Neural cell (in vitro differentiated cells): ENCODE data around the gene NPTN. TPM values are rescaled to one million over a fixed set of nuclear protein-coding genes. Genes with fewer than 3 reads are reported as not detected.

Source experiments
- H2AFZ ChIP-seq: fragments of 200-600, 300-800 bp; sonication (generic), shearing (Covaris generic); 2 replicates; pipeline ENCODE4 v1.6.0; 2014; ENCODE audit warnings: low read depth, mild to moderate bottlenecking, antibody characterized with exemption, low read length, moderate library complexity
- H3F3A ChIP-seq: fragments of 200-600 bp; shearing (Covaris generic); 2 replicates; pipeline ENCODE4 v1.6.1; 2016; ENCODE audit warnings: mild to moderate bottlenecking, moderate library complexity, mixed read lengths, antibody characterized with exemption, low read length; ENCODE audit not compliant: insufficient read depth, poor library complexity, severe bottlenecking
- H3K27ac ChIP-seq: fragments of 200-600, 300-800 bp; sonication (generic), shearing (Covaris generic); 2 replicates; pipeline ENCODE4 v1.5.1; 2014; ENCODE audit warnings: mild to moderate bottlenecking, low read length, moderate library complexity
- H3K27me3 ChIP-seq: fragments of 300-800, 200-600 bp; sonication (generic), shearing (Covaris generic); 2 replicates; pipeline ENCODE4 v1.6.0; 2014; ENCODE audit warnings: mild to moderate bottlenecking, low read depth, low read length, moderate library complexity; ENCODE audit not compliant: insufficient read depth
- H3K36me3 ChIP-seq: fragments of 300-800, 200-600 bp; sonication (generic), shearing (Covaris generic); 2 replicates; pipeline ENCODE4 v1.5.1; 2014; ENCODE audit warnings: mild to moderate bottlenecking, antibody characterized with exemption, low read length, moderate library complexity; ENCODE audit not compliant: insufficient read depth
- H3K4me2 ChIP-seq: fragments of 300-800, 200-600 bp; sonication (generic), shearing (Covaris generic); 2 replicates; pipeline ENCODE4 v1.6.0; 2014; ENCODE audit warnings: mild to moderate bottlenecking, low read length
- H3K4me3 ChIP-seq: fragments of 300-800, 200-600 bp; sonication (generic), shearing (Covaris generic); 2 replicates; pipeline ENCODE4 v1.5.1; 2014; ENCODE audit warnings: mild to moderate bottlenecking, low read length, moderate library complexity
- H3K79me2 ChIP-seq: fragments of 200-600 bp; shearing (Covaris generic); replicated peaks from 2 replicates; pipeline ENCODE4 v1.6.0; 2014; ENCODE audit warnings: mild to moderate bottlenecking, low read length, moderate library complexity; ENCODE audit not compliant: insufficient read depth
- H3K9ac ChIP-seq: fragments of 300-800, 200-600 bp; sonication (generic), shearing (Covaris generic); 2 replicates; pipeline ENCODE4 v1.6.1; 2016; ENCODE audit warnings: mild to moderate bottlenecking, low read length, mixed read lengths
- H3K9me2 ChIP-seq: fragments of 200-600 bp; shearing (Covaris generic); 2 replicates; pipeline ENCODE4 v1.6.1; 2016; ENCODE audit warnings: mild to moderate bottlenecking, low read length, mixed read lengths; ENCODE audit not compliant: insufficient read depth
- H3K9me3 ChIP-seq: fragments of 200-600, 300-800 bp; sonication (generic), shearing (Covaris generic); 2 replicates; pipeline ENCODE4 v1.6.1; 2016; ENCODE audit warnings: mild to moderate bottlenecking, mixed run types, low read length, moderate library complexity, mixed read lengths
- H4K20me1 ChIP-seq: fragments of 200-600 bp; shearing (Covaris generic); 2 replicates; pipeline ENCODE4 v1.6.1; 2016; ENCODE audit warnings: mild to moderate bottlenecking, mixed run types; ENCODE audit not compliant: insufficient read depth
- EP300 ChIP-seq: fragments of 450-650 bp; conservative IDR thresholded peaks from 2 replicates; pipeline ENCODE4 v1.6.1; 2014; ENCODE audit warnings: antibody characterized with exemption, mild to moderate bottlenecking, moderate library complexity; ENCODE audit not compliant: poor library complexity, severe bottlenecking
- EZH2 ChIP-seq: fragments of 200-600, 300-800 bp; shearing (Covaris generic), sonication (generic); IDR thresholded peaks from 2 replicates; pipeline ENCODE4 v1.6.1; 2014; ENCODE audit warnings: antibody characterized with exemption, low read length, borderline replicate concordance, mild to moderate bottlenecking; ENCODE audit not compliant: insufficient read depth, poor library complexity, severe bottlenecking
- MXI1 ChIP-seq: fragments of 450-650 bp; conservative IDR thresholded peaks from 2 replicates; pipeline ENCODE4 v1.6.1; 2014; ENCODE audit warnings: antibody characterized with exemption, mild to moderate bottlenecking; ENCODE audit not compliant: poor library complexity, severe bottlenecking
- POLR2AphosphoS5 ChIP-seq: IDR thresholded peaks from 2 replicates; pipeline ENCODE4 v1.6.1; 2012
- RAD21 ChIP-seq: fragments of 450-650 bp; conservative IDR thresholded peaks from 2 replicates; pipeline ENCODE4 v1.6.1; 2014; ENCODE audit warnings: antibody characterized with exemption, mild to moderate bottlenecking, moderate library complexity
- SMC3 ChIP-seq: fragments of 450-650 bp; conservative IDR thresholded peaks from 2 replicates; pipeline ENCODE4 v1.6.1; 2014; ENCODE audit warnings: antibody characterized with exemption, mild to moderate bottlenecking, moderate library complexity; ENCODE audit not compliant: poor library complexity
- TAF1 ChIP-seq: IDR thresholded peaks from 2 replicates; pipeline ENCODE4 v1.6.1; 2012; ENCODE audit warnings: low read depth
- polyA plus RNA-seq: library from polyadenylated mRNA; depleted of rRNA; stranded (reverse); fragments of >200 nt; gene quantifications from 2 replicates; pipeline ENCODE4 v1.2.3, GENCODE V29; 2014
- TF ChIP-seq, protein P1 (sequence below): IDR thresholded peaks from 2 replicates; pipeline ENCODE4 v1.6.1; 2012; ENCODE audit warnings: borderline replicate concordance
- TF ChIP-seq, protein P2 (sequence below): fragments of 450-650 bp; IDR thresholded peaks from 2 replicates; pipeline ENCODE4 v1.5.1; 2014; ENCODE audit warnings: antibody characterized with exemption, mild to moderate bottlenecking, moderate library complexity; ENCODE audit not compliant: poor library complexity, severe bottlenecking

The NPTN gene
- polyA plus RNA-seq, 1 donor from 2014 or later = 237 TPM

DNA sequence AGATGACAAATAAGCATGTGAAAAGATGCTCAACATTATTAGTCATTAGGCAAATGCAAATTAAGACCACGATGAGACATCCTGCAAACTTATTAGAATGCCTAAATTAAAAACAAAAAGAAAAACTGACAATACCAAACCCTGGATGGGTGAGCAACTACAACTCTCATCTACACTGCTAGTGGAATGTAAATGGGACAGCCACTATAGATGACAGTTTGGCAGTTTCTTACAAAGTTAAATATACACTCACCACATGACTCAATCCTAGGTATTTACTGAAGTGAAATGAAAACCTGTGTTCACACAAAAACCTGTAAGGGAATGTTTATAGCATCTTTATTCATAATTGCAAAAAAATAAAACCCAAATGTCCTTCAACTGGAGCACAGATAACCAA, 74.7 kb downstream of the NPTN start:
- TF ChIP-seq, protein P1, sequence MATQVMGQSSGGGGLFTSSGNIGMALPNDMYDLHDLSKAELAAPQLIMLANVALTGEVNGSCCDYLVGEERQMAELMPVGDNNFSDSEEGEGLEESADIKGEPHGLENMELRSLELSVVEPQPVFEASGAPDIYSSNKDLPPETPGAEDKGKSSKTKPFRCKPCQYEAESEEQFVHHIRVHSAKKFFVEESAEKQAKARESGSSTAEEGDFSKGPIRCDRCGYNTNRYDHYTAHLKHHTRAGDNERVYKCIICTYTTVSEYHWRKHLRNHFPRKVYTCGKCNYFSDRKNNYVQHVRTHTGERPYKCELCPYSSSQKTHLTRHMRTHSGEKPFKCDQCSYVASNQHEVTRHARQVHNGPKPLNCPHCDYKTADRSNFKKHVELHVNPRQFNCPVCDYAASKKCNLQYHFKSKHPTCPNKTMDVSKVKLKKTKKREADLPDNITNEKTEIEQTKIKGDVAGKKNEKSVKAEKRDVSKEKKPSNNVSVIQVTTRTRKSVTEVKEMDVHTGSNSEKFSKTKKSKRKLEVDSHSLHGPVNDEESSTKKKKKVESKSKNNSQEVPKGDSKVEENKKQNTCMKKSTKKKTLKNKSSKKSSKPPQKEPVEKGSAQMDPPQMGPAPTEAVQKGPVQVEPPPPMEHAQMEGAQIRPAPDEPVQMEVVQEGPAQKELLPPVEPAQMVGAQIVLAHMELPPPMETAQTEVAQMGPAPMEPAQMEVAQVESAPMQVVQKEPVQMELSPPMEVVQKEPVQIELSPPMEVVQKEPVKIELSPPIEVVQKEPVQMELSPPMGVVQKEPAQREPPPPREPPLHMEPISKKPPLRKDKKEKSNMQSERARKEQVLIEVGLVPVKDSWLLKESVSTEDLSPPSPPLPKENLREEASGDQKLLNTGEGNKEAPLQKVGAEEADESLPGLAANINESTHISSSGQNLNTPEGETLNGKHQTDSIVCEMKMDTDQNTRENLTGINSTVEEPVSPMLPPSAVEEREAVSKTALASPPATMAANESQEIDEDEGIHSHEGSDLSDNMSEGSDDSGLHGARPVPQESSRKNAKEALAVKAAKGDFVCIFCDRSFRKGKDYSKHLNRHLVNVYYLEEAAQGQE = no peak
- TF ChIP-seq POLR2AphosphoS5 (no peak), SMC3 (no peak), EP300 (no peak), MXI1 (no peak), EZH2 (no peak), TAF1 (no peak), RAD21 (no peak)
- TF ChIP-seq, protein P2, sequence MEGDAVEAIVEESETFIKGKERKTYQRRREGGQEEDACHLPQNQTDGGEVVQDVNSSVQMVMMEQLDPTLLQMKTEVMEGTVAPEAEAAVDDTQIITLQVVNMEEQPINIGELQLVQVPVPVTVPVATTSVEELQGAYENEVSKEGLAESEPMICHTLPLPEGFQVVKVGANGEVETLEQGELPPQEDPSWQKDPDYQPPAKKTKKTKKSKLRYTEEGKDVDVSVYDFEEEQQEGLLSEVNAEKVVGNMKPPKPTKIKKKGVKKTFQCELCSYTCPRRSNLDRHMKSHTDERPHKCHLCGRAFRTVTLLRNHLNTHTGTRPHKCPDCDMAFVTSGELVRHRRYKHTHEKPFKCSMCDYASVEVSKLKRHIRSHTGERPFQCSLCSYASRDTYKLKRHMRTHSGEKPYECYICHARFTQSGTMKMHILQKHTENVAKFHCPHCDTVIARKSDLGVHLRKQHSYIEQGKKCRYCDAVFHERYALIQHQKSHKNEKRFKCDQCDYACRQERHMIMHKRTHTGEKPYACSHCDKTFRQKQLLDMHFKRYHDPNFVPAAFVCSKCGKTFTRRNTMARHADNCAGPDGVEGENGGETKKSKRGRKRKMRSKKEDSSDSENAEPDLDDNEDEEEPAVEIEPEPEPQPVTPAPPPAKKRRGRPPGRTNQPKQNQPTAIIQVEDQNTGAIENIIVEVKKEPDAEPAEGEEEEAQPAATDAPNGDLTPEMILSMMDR = no peak
- no peak overlapping the region for H3K9ac ChIP-seq
- H4K20me1 ChIP-seq = no peaks in the 10 kb centered on the region
- H3K79me2 ChIP-seq = no peaks in the 10 kb centered on the region
- H3K36me3 ChIP-seq = no peaks in the 10 kb centered on the region
- H3K4me2 ChIP-seq = no peak overlapping the region
- H3K27ac ChIP-seq = no peak overlapping the region
- no peaks in the 10 kb centered on the region for H3K9me2 ChIP-seq
- no peaks in the 10 kb centered on the region for H3F3A ChIP-seq
- H3K9me3 ChIP-seq = no peaks in the 10 kb centered on the region
- H2AFZ ChIP-seq = no peak overlapping the region
- no peaks in the 10 kb centered on the region for H3K27me3 ChIP-seq
- H3K4me3 ChIP-seq = no peak overlapping the region

DNA sequence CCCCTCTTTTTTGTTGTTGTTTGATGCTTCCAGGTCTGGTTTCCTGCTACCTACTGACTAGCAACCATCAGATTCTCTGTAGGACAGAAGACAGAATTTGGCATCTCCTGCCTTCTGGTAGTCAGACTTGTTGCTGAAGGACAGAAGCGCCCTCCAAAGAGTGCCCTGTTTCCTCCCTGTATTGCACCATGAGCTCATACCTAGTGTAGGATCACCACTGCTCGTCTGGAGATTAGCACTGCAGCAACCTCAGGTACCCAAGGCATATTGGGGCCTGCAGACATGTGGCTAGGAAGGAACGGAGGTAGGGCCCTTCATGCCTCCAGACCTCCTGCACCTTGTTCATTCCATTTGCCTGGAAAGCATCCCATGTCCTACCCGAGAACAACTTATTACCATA, 78.1 kb downstream of the NPTN start:
- no peak for TF ChIP-seq POLR2AphosphoS5
- TF ChIP-seq, protein P2 = no peak
- TF ChIP-seq, protein P1 = no peak
- TF ChIP-seq SMC3 = no peak
- no peak for TF ChIP-seq EZH2
- TF ChIP-seq RAD21 = no peak
- TF ChIP-seq TAF1 = no peak
- no peak for TF ChIP-seq MXI1
- no peak for TF ChIP-seq EP300
- no peak overlapping the region for H3K4me3 ChIP-seq
- H3F3A ChIP-seq = no peaks in the 10 kb centered on the region
- no peaks in the 10 kb centered on the region for H3K9me3 ChIP-seq
- H4K20me1 ChIP-seq = no peaks in the 10 kb centered on the region
- H3K27ac ChIP-seq = no peak overlapping the region
- H2AFZ ChIP-seq = no peak overlapping the region
- no peaks in the 10 kb centered on the region for H3K36me3 ChIP-seq
- no peak overlapping the region for H3K9ac ChIP-seq
- no peak overlapping the region for H3K4me2 ChIP-seq
- no peaks in the 10 kb centered on the region for H3K27me3 ChIP-seq
- H3K79me2 ChIP-seq = no peaks in the 10 kb centered on the region
- H3K9me2 ChIP-seq = no peaks in the 10 kb centered on the region
